Prostate gland (tissue), 2 donors: ENCODE data around the gene TRMT13. TPM values are rescaled to one million over a fixed set of nuclear protein-coding genes. Genes with fewer than 3 reads are reported as not detected.

Experiments
- DNase-seq: peaks from one replicate; pipeline ENCODE4 v3.0.0-alpha.2; 2019; ENCODE audit warnings: low spot score
- H3K27ac ChIP-seq, 2 donors: fragments of 200-600 bp; sonication (generic); 2 replicates each; pipeline ENCODE4 v1.5.1; 2017 to 2019
- H3K27me3 ChIP-seq: fragments of 200-600 bp; sonication (generic); replicated peaks from 2 replicates; pipeline ENCODE4 v1.5.1; 2019; ENCODE audit not compliant: insufficient read depth
- H3K36me3 ChIP-seq, 2 donors: fragments of 200-600 bp; sonication (generic); 1 replicate in 1 of 2; 2 replicates in 1 of 2; pipeline versions ENCODE4 v1.5.1 to v1.8.1; 2017 to 2019
- H3K4me1 ChIP-seq: fragments of 200-600 bp; sonication (generic); replicated peaks from 2 replicates; pipeline ENCODE4 v1.5.1; 2019
- H3K4me3 ChIP-seq, 2 donors: fragments of 200-600 bp; sonication (generic); 2 replicates each; pipeline ENCODE4 v1.5.1; 2017 to 2019
- H3K9me3 ChIP-seq: fragments of 200-600 bp; sonication (generic); 2 replicates; pipeline ENCODE4 v1.5.1; 2017
- POLR2A ChIP-seq: fragments of 450-650 bp; IDR thresholded peaks from one replicate; pipeline ENCODE4 v1.6.1; 2016; ENCODE audit warnings: antibody characterized with exemption, mild to moderate bottlenecking
- POLR2AphosphoS5 ChIP-seq: sonication (generic); formaldehyde crosslinking; IDR thresholded peaks from one replicate; pipeline ENCODE4 v1.6.1; 2017; ENCODE audit warnings: antibody characterized with exemption
- WGBS: methylation state at CpG from one replicate; pipeline ENCODE4 v1.1.5; 2018; 5-methylcytosine and 5-hydroxymethylcytosine counted together
- intact Hi-C: fragments of 100-400 bp; cut with DNase I; formaldehyde crosslinking; loops from one replicate; pipeline ENCODE4 v1.14.2; 2022
- total RNA-seq, 2 donors: library from RNA; depleted of rRNA; stranded (reverse); fragments of >200 nt; gene quantifications; one replicate each; pipeline ENCODE4 v1.1.0, GENCODE V29; 2016
- TF ChIP-seq, protein P1 (sequence below), 4 experiments: fragments of 200-600 bp in 2 of 4; fragments of 450-650 bp in 2 of 4; sonication (generic) in 2 of 4; IDR thresholded peaks; 1 replicate in 3 of 4; 2 replicates in 1 of 4; pipeline ENCODE4 v1.5.1; 2016 to 2019; ENCODE audit warnings: antibody characterized with exemption in 4 of 4, mild to moderate bottlenecking in 2 of 4, moderate library complexity in 2 of 4

TRMT13 gene
- total RNA-seq, 2 donors from 2014 or later: 11.7 to 17.4 TPM

DNA sequence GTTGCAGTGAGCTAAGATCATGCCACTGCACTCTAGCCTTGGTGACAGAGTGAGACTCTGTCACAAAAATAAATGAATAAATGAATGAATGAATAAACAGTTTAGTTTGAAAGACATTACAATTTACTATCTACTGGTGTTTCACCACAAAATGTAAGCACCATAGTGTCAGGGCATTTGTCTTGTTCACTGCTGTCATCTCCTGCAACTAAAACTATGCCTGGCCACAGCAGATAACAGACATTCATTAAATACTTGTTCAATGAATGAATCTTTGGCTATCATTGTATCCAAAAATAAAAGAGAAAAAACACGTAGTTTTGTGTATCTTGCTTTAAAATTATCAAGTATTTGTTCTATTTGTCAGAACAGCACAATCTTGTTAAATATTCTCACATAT lies 32.8 kb upstream of the TRMT13 start:
- intact Hi-C loops: no loop called here
- Histone ChIP-seq H3K9me3 (no peaks in the 10 kb centered on the region), H3K27me3 (no peaks in the 10 kb centered on the region), H3K27ac (no peak overlapping the region), H3K4me3 (no peak overlapping the region), H3K36me3 (no peaks in the 10 kb centered on the region), H3K4me1 (no peaks in the 10 kb centered on the region)
- TF ChIP-seq POLR2AphosphoS5: no peak
- no peak for TF ChIP-seq POLR2A
- TF ChIP-seq, protein P1, sequence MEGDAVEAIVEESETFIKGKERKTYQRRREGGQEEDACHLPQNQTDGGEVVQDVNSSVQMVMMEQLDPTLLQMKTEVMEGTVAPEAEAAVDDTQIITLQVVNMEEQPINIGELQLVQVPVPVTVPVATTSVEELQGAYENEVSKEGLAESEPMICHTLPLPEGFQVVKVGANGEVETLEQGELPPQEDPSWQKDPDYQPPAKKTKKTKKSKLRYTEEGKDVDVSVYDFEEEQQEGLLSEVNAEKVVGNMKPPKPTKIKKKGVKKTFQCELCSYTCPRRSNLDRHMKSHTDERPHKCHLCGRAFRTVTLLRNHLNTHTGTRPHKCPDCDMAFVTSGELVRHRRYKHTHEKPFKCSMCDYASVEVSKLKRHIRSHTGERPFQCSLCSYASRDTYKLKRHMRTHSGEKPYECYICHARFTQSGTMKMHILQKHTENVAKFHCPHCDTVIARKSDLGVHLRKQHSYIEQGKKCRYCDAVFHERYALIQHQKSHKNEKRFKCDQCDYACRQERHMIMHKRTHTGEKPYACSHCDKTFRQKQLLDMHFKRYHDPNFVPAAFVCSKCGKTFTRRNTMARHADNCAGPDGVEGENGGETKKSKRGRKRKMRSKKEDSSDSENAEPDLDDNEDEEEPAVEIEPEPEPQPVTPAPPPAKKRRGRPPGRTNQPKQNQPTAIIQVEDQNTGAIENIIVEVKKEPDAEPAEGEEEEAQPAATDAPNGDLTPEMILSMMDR (IDR thresholded peaks at IDR 0.05): no peak
- DNase-seq: no peak
- WGBS: 73% methylated on average over 1 of the region's 1 CpG

DNA sequence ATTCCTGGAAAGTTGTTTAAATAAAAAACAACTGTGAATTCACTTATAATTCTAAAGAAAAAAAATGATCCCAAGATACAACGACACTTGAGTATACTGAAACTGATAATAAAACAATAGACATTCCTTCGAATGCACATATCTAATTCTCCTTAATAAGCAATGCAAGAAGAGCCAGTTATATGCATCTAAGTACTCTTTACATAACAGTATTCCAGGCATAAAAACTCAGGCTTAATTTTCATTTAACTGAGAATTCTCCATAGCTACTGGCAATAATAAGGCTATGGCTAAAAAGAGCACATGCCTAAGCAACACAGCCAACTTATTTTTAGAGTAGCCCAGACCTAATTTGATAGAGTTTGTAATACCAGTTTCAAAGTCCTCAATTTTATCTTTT lies 31.4 kb upstream of the TRMT13 start:
- no peaks in the 10 kb centered on the region for H3K9me3 ChIP-seq
- H3K4me3 ChIP-seq: no peak overlapping the region
- 87% methylated on average over 2 of the region's 2 CpGs for WGBS
- H3K4me1 ChIP-seq: no peaks in the 10 kb centered on the region
- no peak for DNase-seq
- no peaks in the 10 kb centered on the region for H3K27me3 ChIP-seq
- no peak overlapping the region for H3K27ac ChIP-seq
- intact Hi-C loops: no loop called here
- no peak for TF ChIP-seq POLR2AphosphoS5
- TF ChIP-seq POLR2A: no peak
- TF ChIP-seq, protein P1 (IDR thresholded peaks at IDR 0.05): no peak
- no peaks in the 10 kb centered on the region for H3K36me3 ChIP-seq

DNA sequence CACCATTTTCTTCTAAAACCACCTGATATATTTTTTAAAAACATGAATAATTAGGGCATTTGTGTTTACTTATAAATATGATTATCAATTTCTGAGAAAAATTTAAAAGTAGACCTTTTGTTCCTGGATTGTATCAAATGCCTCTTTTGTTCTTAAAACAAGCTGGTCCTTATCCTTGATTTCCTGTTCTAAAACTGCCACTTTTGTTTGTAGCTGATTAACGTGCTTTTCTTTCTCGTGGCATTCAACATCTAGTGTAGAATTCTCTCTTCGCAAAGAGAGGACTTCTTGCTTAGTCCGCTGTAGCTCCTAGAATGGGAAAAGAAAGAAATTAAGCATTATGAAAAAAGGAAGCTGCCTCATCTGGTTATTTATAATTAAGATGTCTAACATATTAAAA lies 25.3 kb upstream of the TRMT13 start:
- H3K4me1 ChIP-seq: no peaks in the 10 kb centered on the region
- DNase-seq: no peak
- H3K36me3 ChIP-seq: no peaks in the 10 kb centered on the region
- intact Hi-C loops: no loop called here
- H3K4me3 ChIP-seq: no peak overlapping the region
- 77% methylated on average over 4 of the region's 4 CpGs for WGBS
- TF ChIP-seq, protein P1 (IDR thresholded peaks at IDR 0.05): no peak
- TF ChIP-seq POLR2A (no peak), POLR2AphosphoS5 (no peak)
- H3K27ac ChIP-seq: no peak overlapping the region
- H3K27me3 ChIP-seq: no peaks in the 10 kb centered on the region
- H3K9me3 ChIP-seq: no peaks in the 10 kb centered on the region

DNA sequence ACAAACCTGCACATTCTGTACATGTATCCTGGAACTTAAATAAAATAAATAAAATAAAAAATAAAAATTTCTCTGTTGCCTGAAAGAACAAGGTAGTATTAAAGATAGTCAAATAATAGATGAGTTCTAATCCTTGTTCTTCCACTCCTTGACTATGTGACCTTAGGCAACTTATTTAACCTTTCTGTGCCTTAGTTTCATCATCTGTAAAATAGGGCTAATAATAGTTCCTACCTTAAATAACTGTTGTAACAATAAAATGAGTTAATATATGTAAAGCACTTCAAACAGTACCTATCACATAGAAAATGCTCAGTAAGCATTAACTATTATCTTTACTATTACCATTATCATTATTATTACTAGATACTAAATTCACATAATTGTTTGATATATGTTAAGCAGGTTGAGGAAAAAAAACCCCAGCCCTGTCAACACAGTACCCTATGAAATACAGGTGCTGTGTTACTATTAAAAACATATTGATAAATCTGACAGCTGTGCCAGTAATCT lies 23.4 kb upstream of the TRMT13 start:
- no peak overlapping the region for H3K4me3 ChIP-seq
- no peaks in the 10 kb centered on the region for H3K9me3 ChIP-seq
- H3K36me3 ChIP-seq: no peaks in the 10 kb centered on the region
- H3K27me3 ChIP-seq: no peaks in the 10 kb centered on the region
- no peak overlapping the region for H3K27ac ChIP-seq
- H3K4me1 ChIP-seq: no peaks in the 10 kb centered on the region
- TF ChIP-seq POLR2A (no peak), POLR2AphosphoS5 (no peak)
- TF ChIP-seq, protein P1 (IDR thresholded peaks at IDR 0.05): no peak
- DNase-seq: no peak
- intact Hi-C loops: no loop called here

DNA sequence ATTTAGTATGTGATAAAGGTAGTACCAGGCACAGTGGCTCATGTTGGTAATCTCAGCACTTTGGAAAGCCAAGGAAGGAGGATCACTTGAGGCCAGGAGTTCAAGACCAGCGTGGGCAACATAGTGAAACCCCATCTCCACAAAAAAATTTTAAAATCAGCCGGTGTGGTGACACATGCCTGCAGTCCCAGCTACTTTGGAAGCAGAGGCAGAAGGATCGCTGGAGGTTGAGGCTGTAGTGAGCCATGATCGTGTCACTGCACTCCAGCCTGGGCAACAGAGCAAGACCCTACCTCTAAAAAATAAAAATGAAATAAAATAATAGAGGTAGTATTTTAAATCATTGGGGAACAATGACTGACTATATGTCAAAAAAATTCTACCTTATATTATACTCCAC lies 17.4 kb upstream of the TRMT13 start:
- no peak for DNase-seq
- Histone ChIP-seq H3K27ac (no peak overlapping the region), H3K4me3 (no peak overlapping the region), H3K4me1 (no peaks in the 10 kb centered on the region), H3K36me3 (no peaks in the 10 kb centered on the region), H3K9me3 (no peaks in the 10 kb centered on the region), H3K27me3 (no peaks in the 10 kb centered on the region)
- intact Hi-C loops: no loop called here
- no peak for TF ChIP-seq POLR2AphosphoS5
- TF ChIP-seq, protein P1 (IDR thresholded peaks at IDR 0.05): no peak
- TF ChIP-seq POLR2A: no peak
- WGBS: 98% methylated on average over 4 of the region's 4 CpGs
